ENCODE results near the gene TOMM40L.
"Not testable (repeated sequence)": the region's sequence is repeated elsewhere in the genome, so short reads cannot be mapped to it uniquely, and the experiment has no call there.

The TOMM40L gene

GRCh38 chr1:161222175-161223019, 3.5 kb upstream of the TOMM40L start:
- no peak for DNase-seq

GRCh38 chr1:161223805-161224694, 1.8 kb upstream of the TOMM40L start:
- DNase-seq = no peak

- DNase-seq = not testable (repeated sequence)
These were observed 1.2 kb upstream of the TOMM40L start for GRCh38 chr1:161224695-161225087.

- no peak for DNase-seq
These were observed 704 bp upstream of the TOMM40L start for GRCh38 chr1:161225178-161225533.

GRCh38 chr1:161226320-161226711, 456 bp downstream of the TOMM40L start:
- DNase-seq = no peak

GRCh38 chr1:161226759-161227158, 899 bp downstream of the TOMM40L start:
- no peak for DNase-seq

GRCh38 chr1:161227196-161227871, 1.5 kb downstream of the TOMM40L start:
- peak; percentile 82 to 90 (median 84) for DNase-seq

- DNase-seq = no peak
These were observed 2.2 kb downstream of the TOMM40L start for GRCh38 chr1:161228032-161228431.

GRCh38 chr1:161229896-161230295, 4.0 kb downstream of the TOMM40L start:
- DNase-seq = no peak

- no peak for DNase-seq
These were observed 4.9 kb downstream of the TOMM40L start for GRCh38 chr1:161230762-161231161.

- no peak for DNase-seq
These were observed 7.2 kb downstream of the TOMM40L start for GRCh38 chr1:161233102-161233501.

GRCh38 chr1:161235957-161236775, 10.3 kb downstream of the TOMM40L start:
- no peak for DNase-seq

GRCh38 chr1:161238039-161238473, 12.2 kb downstream of the TOMM40L start, which contains the start of gene NR1I3:
NR1I3 (minus strand) TSS chr1:161238203; CDS start chr1:161236565, 1,638 bp downstream.
- no peak for DNase-seq

- DNase-seq = no peak
These were observed 15.8 kb downstream of the TOMM40L start for GRCh38 chr1:161241682-161242081.

- no peak for DNase-seq
These were observed 16.5 kb downstream of the TOMM40L start for GRCh38 chr1:161242313-161242712.

- no peak for DNase-seq
These were observed 19.0 kb downstream of the TOMM40L start for GRCh38 chr1:161244888-161245287.

GRCh38 chr1:161250100-161250499, 24.2 kb downstream of the TOMM40L start:
- DNase-seq = not testable (repeated sequence)

GRCh38 chr1:161250829-161251228, 25.0 kb downstream of the TOMM40L start:
- no peak for DNase-seq

- no peak for DNase-seq
These were observed 25.7 kb downstream of the TOMM40L start for GRCh38 chr1:161251579-161251978.

GRCh38 chr1:161255302-161255701, 29.4 kb downstream of the TOMM40L start:
- DNase-seq = not testable (repeated sequence)

GRCh38 chr1:161255955-161256520, 30.2 kb downstream of the TOMM40L start:
- not testable (repeated sequence) for DNase-seq

- DNase-seq = peak in 1 of 4 experiments; percentile 3
These were observed 31.2 kb downstream of the TOMM40L start for GRCh38 chr1:161257109-161257508.

Data from activated CD4-positive, CD25-positive, alpha-beta regulatory T cell (primary cell).